Urinary bladder (tissue), 4 donors: ENCODE measurements around the gene ROR1. TPM values are rescaled to one million over a fixed set of nuclear protein-coding genes. Genes with fewer than 3 reads are reported as not detected.

ENCODE experiments used
- DNase-seq: peaks from one replicate; pipeline ENCODE4 v3.0.0-alpha.2; 2015; ENCODE audit errors: extremely low spot score
- H3K27ac ChIP-seq: one replicate; pipeline ENCODE4 v1.5.1; 2013; ENCODE audit warnings: low read depth, mild to moderate bottlenecking, moderate library complexity
- H3K36me3 ChIP-seq: one replicate; pipeline ENCODE4 v1.6.1; 2013; ENCODE audit warnings: mild to moderate bottlenecking, moderate library complexity; ENCODE audit not compliant: insufficient read depth
- H3K4me1 ChIP-seq: one replicate; pipeline ENCODE4 v1.6.1; 2013; ENCODE audit warnings: mild to moderate bottlenecking, moderate library complexity; ENCODE audit not compliant: insufficient read depth
- H3K4me3 ChIP-seq: one replicate; pipeline ENCODE4 v1.5.1; 2013; ENCODE audit warnings: low read depth, low read length
- WGBS: extraction: QIAGEN DNeasy Blood & Tissue Kit; methylation state at CpG from one replicate; pipeline ENCODE4 v1.1.7; 2013; 5-methylcytosine and 5-hydroxymethylcytosine counted together
- polyA plus RNA-seq: library from polyadenylated mRNA; stranded (reverse); fragments of 200-250 nt; gene quantifications from one replicate; pipeline ENCODE4 v1.2.3, GENCODE V29; 2013
- total RNA-seq: library from RNA; depleted of rRNA; stranded (reverse); fragments of >200 nt; gene quantifications from one replicate; pipeline ENCODE4 v1.2.3, GENCODE V29; 2014
- donor health status: healthy with polysubstance abuse.
- donor health status: healthy.

Gene ROR1
- total and polyA plus RNA-seq, 2 donors, result 5.9 to 33.2 TPM

DNA sequence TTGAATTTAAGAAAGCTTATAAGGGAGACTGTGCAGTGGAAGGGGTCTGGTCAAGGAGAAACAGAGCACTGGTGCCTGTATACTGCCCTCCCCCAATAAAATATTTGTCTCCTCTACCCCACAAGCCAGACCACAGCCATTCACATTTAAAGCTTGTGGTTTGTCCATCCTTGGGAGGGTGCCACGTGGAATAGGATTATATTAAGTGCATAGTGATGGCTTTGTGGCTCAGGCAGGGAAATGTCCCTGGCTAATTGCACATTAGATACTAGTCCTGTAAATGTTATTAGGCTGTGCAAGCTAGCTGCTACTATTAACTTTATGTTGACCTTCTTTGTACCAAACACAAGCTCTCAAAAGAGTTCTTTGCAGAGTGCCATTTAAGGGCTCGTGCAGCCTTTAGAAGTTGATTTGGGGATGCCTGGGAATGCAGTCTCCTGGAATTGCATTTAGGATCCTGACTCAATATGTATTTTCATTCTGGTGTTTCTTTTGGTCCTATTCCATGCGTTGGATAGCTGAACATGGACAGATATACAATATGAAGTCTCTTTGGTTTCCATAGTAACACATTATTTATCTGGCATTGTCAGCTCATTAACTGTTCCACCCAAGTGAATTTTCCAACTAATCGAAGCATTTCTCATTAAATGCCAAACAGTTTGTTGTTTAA, 210.6 kb downstream of the ROR1 start:
- DNase-seq, result no peak
- no peaks in the 10 kb centered on the region for H3K36me3 ChIP-seq
- H3K4me1 ChIP-seq, result no peaks in the 10 kb centered on the region
- no peak overlapping the region for H3K4me3 ChIP-seq
- no peak overlapping the region for H3K27ac ChIP-seq
- 52% methylated on average over 4 of the region's 4 CpGs for WGBS

DNA sequence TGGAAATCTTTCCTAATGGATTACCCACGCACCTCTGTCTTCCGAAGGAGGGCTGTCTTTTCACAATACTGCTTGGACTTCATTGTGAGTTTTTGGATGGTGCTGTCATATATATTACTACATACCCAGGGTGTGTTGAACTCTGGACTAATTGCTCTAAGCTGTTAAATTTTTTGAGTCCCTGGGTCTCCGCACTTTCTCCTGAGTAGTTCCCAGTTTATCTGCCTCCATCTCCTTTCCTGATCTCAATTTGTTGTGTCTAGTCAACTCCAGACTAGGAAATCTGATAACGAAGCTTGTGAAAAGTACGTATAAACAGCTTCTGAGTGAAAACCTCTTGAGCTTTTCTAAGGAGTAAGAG, 211.1 kb downstream of the ROR1 start:
- Histone ChIP-seq H3K36me3 (no peaks in the 10 kb centered on the region), H3K4me3 (no peak overlapping the region), H3K4me1 (no peaks in the 10 kb centered on the region), H3K27ac (no peak overlapping the region)
- DNase-seq, result no peak
- WGBS, result 70% methylated on average over 5 of the region's 5 CpGs

DNA sequence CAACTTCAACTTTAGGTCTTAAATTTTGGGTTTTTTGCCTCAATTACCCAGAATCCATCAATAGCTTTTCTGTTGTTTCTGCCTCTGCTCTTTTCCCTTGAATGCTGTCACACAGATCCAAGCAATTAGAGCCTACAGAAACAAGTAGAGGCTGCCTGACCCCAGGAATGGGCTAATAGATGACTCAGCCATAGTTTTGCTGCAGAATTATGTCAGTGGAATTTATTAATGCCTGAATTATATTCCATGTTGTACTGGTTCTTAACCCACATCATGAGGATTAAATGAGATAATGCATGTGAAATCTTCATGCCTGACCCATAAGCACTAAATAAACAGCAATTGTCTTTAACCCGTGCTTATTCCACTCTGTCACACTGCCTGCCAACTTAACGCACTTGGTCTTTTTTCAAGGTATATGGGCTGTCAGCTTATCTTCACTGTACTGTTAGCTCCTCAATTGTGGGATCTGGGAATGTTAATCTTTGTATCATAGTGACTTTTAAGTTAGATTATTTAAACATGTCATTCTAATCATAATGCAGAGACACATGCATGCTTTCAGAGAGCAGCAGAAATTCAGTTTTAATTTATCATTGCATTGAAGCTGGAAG, 213.3 kb downstream of the ROR1 start:
- no peaks in the 10 kb centered on the region for H3K4me1 ChIP-seq
- DNase-seq, result no peak
- no peak overlapping the region for H3K4me3 ChIP-seq
- 30% methylated on average over 2 of the region's 2 CpGs for WGBS
- no peak overlapping the region for H3K27ac ChIP-seq
- H3K36me3 ChIP-seq, result no peaks in the 10 kb centered on the region

DNA sequence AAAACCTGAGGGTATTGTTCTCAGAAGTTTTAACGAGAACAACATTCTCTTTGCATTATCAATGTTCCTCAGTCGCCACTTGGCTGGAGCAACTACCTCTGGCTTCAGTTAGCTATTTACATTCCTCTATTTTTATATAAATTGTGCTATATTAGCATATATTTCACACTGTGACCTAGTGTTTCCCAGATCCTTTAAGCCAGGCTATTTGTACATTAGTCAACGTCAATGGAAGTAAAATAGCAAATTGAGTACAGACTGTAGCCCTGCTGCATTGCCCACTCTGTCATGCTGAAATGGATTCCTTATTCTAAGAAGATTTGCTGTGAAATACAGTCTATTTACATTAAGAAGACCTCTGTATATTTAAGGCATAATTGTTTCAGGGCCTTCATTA, 213.8 kb downstream of the ROR1 start:
- DNase-seq, result no peak
- H3K27ac ChIP-seq, result no peak overlapping the region
- no peak overlapping the region for H3K4me3 ChIP-seq
- H3K36me3 ChIP-seq, result no peaks in the 10 kb centered on the region
- no peaks in the 10 kb centered on the region for H3K4me1 ChIP-seq
- 46% methylated on average over 3 of the region's 3 CpGs for WGBS

DNA sequence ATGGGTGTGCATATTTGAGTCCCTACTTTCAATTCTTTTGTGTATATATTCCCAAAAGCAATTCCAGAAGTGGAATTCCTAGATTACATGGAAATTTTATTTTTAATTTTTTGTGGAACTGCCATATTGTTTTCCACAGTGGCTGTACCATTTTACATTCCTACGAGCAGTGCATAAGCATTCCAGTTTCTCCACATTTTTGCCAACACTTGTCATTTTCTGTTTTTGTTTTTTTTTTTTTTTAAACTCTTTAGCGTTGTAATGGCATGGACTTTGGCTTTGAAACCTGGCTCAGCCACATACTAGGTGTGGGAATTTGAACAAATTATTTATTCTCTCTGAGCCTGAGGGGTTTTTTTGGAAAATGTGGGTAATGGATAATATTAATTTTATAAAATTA, 215.1 kb downstream of the ROR1 start:
- WGBS, result 96% methylated on average over 2 of the region's 2 CpGs
- Histone ChIP-seq H3K27ac (no peak overlapping the region), H3K4me3 (no peak overlapping the region), H3K36me3 (no peaks in the 10 kb centered on the region), H3K4me1 (no peaks in the 10 kb centered on the region)
- no peak for DNase-seq

DNA sequence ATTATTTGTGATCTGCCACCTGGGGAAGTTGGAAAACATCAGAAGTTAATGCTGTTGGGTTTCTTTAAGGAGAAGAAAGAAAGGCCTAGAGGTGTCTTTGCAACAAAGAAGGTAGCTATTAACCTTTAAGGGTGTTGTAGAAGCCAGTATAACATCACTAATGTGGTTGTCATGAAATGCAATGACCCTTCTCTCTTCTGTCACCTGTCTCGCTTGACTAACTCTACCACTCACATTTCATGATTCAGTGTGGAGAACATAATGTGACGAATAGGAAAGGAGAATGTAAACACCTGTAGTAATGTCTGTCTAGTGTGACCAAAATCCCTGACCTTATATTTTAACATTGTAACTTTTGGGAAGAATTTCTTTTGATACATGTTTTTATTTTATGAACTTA, 217.9 kb downstream of the ROR1 start:
- Histone ChIP-seq H3K4me1 (no peaks in the 10 kb centered on the region), H3K4me3 (no peak overlapping the region), H3K36me3 (no peaks in the 10 kb centered on the region), H3K27ac (no peak overlapping the region)
- 77% methylated on average over 2 of the region's 2 CpGs for WGBS
- no peak for DNase-seq

DNA sequence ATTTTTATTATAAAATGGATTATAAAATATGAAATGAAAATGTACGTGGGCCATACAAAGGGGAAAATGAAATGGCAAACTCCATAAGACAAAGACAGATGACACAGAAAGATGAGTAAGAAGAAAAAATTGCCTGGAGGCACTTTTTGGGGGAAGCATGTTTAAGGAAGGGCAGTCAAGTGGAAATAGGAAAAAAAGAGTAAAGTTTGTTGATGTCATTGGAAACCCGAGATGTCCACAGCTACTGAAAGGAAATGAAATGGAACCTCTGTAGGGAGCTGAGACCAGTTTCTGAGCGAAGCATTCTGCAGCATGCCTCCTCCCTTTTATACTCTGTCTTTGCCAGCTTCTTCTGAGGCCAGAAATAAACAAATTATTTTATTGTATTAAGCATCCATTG, 226.2 kb downstream of the ROR1 start:
- Histone ChIP-seq H3K4me3 (no peak overlapping the region), H3K4me1 (no peaks in the 10 kb centered on the region), H3K36me3 (peaks cover 2% of the 10 kb centered on the region), H3K27ac (no peak overlapping the region)
- 85% methylated on average over 3 of the region's 3 CpGs for WGBS
- DNase-seq, result no peak

DNA sequence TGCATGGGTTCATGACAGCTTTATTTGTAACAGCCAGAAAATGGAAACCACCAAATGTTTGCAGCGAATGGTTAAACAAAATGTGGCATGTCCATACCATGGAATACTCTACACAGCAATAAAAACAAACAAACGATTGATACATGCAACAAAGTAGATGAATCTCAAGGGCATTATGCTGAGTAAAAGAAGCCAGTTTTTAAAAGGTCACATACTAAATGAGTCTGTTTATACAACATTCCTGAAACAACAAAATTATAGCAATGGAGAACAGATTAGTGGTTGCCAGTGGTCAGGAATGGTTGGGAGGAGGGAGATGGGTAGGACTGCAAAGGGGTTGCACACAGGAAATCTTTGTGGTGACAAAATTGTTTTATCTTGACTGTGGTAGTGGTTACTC, 227.2 kb downstream of the ROR1 start:
- 78% methylated on average over 2 of the region's 2 CpGs for WGBS
- Histone ChIP-seq H3K36me3 (peaks cover 2% of the 10 kb centered on the region), H3K4me3 (no peak overlapping the region), H3K27ac (no peak overlapping the region), H3K4me1 (no peaks in the 10 kb centered on the region)
- DNase-seq, result no peak

DNA sequence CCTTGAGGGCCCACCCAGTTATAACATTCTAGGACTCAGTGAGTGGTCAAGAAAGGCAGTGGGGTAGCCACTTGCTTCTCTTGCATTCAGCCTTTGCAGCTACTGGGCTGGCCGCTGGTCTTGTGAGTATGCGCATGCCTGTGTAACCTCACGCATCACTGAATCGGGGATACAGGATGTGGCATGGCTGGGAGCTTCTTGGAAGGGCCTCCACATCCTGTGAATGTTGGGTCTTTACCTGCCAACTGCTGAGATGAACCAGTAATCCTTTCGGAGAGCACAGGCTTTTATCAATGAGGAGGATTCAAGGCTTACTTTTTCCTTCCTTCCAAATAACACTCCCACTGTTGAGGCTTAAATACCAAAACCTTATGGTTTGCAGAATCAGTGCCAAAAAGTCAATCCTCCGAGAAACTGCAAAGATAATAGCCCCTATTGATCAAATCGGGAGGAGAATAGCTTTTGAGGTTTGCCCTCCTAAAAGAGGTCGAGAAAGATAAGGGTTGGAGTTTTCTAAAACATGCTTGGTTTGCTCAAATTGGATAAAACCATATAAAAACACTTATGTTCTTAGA, 230.7 kb downstream of the ROR1 start:
- WGBS, result 73% methylated on average over 8 of the region's 8 CpGs
- DNase-seq, result no peak
- Histone ChIP-seq H3K36me3 (peaks cover 2% of the 10 kb centered on the region), H3K27ac (no peak overlapping the region), H3K4me3 (no peak overlapping the region), H3K4me1 (no peaks in the 10 kb centered on the region)

DNA sequence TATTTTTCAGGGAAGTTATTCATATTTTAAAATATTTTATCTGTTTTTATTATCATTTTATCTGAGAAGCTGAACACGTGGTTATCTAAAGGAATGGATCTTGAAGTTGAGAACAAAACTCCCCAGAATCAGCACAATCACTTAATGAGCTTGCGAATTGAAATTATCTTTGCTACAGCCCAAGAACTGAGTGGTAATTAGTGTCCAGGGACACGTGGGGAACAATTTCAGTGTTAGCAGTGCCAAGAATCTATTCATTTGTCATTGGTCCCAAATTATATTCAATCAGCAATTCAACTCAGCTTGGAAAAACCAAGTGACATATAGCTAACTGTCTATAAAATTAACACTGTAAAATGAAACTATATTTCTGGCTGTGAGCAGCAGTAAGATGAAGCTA, 232.0 kb downstream of the ROR1 start:
- Histone ChIP-seq H3K4me1 (no peaks in the 10 kb centered on the region), H3K36me3 (no peaks in the 10 kb centered on the region), H3K4me3 (no peak overlapping the region), H3K27ac (no peak overlapping the region)
- no peak for DNase-seq
- 55% methylated on average over 3 of the region's 3 CpGs for WGBS

DNA sequence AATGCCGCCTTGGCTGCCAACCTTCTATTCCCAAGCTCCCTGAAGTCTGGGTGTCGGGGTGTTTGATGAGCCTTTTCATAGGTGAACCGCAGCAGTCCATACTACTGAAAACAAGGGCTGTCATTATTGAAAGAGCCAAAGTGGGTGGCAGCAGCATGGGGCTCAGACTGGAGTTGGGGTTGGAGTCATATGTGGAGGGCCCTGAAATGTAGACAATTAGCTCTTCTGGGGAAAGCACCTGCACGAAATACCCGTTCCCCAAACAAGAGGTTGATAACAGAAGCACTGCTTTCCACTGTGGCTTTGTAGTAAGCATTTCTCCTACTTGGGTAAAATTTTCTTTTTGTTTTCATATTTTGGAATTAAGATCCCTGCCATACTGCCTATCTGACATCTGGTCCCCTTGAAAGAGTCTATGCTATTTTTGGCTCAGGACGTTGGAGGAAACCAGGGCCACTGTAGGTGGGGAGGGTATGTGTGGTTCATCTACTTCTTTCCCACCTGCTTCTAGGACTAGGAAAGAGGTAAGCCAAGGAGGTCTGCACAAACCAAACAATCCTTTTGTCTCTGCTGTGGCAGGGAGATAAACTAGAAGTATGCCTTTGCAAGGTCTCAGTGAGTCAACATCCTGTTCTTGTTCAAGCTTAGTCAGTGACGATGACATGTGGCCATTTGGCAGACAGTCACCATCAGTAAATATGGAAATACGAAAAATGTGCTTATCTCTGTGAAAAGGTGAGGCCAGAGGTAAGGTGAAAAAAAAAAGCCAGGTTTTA, 232.6 kb downstream of the ROR1 start:
- no peak overlapping the region for H3K27ac ChIP-seq
- DNase-seq, result no peak
- WGBS, result 69% methylated on average over 8 of the region's 8 CpGs

DNA sequence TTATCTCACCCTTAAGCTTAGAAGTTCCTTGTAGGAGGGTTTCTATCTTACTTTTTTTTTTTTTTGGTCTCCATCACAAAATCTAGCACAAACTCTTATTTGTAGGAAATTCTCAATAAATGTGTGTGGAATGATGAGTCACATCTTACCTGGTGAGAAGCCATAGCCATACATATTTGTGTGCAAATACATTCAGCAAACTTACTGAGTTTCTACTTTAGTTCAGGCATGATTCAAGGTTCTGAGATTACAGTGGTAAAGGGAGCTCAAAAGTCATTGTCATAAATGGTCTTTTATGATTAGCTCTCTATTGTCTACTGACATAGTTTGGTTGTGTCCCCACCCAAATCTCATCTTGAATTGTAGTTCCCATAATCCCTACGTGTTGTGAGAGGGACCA, 236.5 kb downstream of the ROR1 start:
- no peak overlapping the region for H3K27ac ChIP-seq
- no peak for DNase-seq
- no peaks in the 10 kb centered on the region for H3K4me1 ChIP-seq
- WGBS, result 83% methylated on average over 1 of the region's 1 CpG
- no peak overlapping the region for H3K4me3 ChIP-seq
- no peaks in the 10 kb centered on the region for H3K36me3 ChIP-seq

More for the DNA sequence above, 232.6 kb downstream of the ROR1 start:
- H3K4me3 ChIP-seq, result no peak overlapping the region
- H3K36me3 ChIP-seq, result no peaks in the 10 kb centered on the region
- H3K4me1 ChIP-seq, result no peaks in the 10 kb centered on the region

DNA sequence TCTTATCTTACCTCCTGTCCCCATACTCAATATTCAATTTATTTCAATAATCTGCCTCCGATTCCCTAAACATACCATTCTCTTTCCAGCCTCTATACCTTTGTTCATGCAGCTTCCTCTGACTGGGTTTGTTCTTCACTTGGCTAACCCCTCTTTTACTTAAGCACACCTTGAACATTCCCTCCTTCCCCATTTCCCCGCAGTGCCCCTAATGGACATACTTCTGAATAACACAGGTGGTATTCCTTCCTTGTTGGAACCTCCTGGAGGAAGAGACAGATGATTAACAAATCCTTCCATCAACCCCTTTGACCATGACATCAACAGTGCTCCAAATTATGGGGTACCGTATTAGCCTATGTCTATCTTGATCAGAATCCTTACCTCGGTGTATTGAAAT, 239.6 kb downstream of the ROR1 start:
- no peaks in the 10 kb centered on the region for H3K4me1 ChIP-seq
- WGBS, result 74% methylated on average over 4 of the region's 4 CpGs
- H3K4me3 ChIP-seq, result no peak overlapping the region
- no peak overlapping the region for H3K27ac ChIP-seq
- DNase-seq, result no peak
- H3K36me3 ChIP-seq, result no peaks in the 10 kb centered on the region

DNA sequence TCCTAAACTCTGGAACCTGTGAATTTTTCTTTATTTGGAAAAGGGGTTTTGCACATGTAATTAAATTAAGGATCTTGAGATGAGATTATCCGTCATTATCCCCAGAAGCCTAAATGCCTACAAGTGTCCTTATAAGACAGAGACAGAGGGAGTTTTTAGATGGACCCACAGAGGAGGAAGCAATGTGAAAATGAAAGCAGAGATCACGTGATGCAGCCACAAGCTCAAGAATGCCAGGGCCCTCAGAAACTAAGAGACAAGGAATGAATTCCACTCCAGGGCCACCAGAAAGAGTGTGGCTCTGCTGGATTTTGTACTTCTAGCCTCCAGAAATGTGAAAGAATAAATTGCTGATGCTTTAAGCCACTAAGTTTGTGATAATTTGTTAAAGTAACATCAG, 246.0 kb downstream of the ROR1 start:
- DNase-seq, result no peak
- Histone ChIP-seq H3K4me1 (no peaks in the 10 kb centered on the region), H3K27ac (peak overlapping the region; percentile 43), H3K36me3 (no peaks in the 10 kb centered on the region), H3K4me3 (no peak overlapping the region)
- WGBS, result 37% methylated on average over 2 of the region's 2 CpGs
